ENCODE data around the gene PRKCA.
"Not testable (repeated sequence)": the region's sequence is repeated elsewhere in the genome, so short reads cannot be mapped to it uniquely, and the experiment has no call there.

Gene PRKCA

GRCh38 chr17:66715076-66715675, 412.8 kb downstream of the PRKCA start:
- no peak for DNase-seq (ENCODE audit: low spot score)

- DNase-seq (ENCODE audit: low spot score) = peak; percentile 45
Measured at GRCh38 chr17:66715745-66716156, 413.3 kb downstream of the PRKCA start.

- DNase-seq (ENCODE audit: low spot score) = no peak
Measured at GRCh38 chr17:66716236-66717026, 414.0 kb downstream of the PRKCA start.

- DNase-seq (ENCODE audit: low spot score) = no peak
Measured at GRCh38 chr17:66717641-66718058, 415.2 kb downstream of the PRKCA start.

- no peak for DNase-seq (ENCODE audit: low spot score)
Measured at GRCh38 chr17:66720027-66720426, 417.6 kb downstream of the PRKCA start.

GRCh38 chr17:66720567-66720966, 418.2 kb downstream of the PRKCA start:
- DNase-seq (ENCODE audit: low spot score) = no peak

- no peak for DNase-seq (ENCODE audit: low spot score)
Measured at GRCh38 chr17:66722341-66722740, 419.9 kb downstream of the PRKCA start.

- no peak for DNase-seq (ENCODE audit: low spot score)
Measured at GRCh38 chr17:66724581-66725341, 422.3 kb downstream of the PRKCA start.

- not testable (repeated sequence) for DNase-seq (ENCODE audit: low spot score)
Measured at GRCh38 chr17:66725438-66725837, 423.0 kb downstream of the PRKCA start.

- DNase-seq (ENCODE audit: low spot score) = no peak
Measured at GRCh38 chr17:66725956-66726355, 423.5 kb downstream of the PRKCA start.

GRCh38 chr17:66726371-66726770, 424.0 kb downstream of the PRKCA start:
- DNase-seq (ENCODE audit: low spot score) = no peak

GRCh38 chr17:66726846-66727245, 424.4 kb downstream of the PRKCA start:
- DNase-seq (ENCODE audit: low spot score) = no peak

- DNase-seq (ENCODE audit: low spot score) = peak; percentile 21
Measured at GRCh38 chr17:66727634-66728570, 425.5 kb downstream of the PRKCA start.

- no peak for DNase-seq (ENCODE audit: low spot score)
Measured at GRCh38 chr17:66730461-66730923, 428.1 kb downstream of the PRKCA start.

- DNase-seq (ENCODE audit: low spot score) = no peak
Measured at GRCh38 chr17:66733759-66734158, 431.3 kb downstream of the PRKCA start.

- no peak for DNase-seq (ENCODE audit: low spot score)
Measured at GRCh38 chr17:66734186-66734943, 432.0 kb downstream of the PRKCA start.

GRCh38 chr17:66737524-66737923, 435.1 kb downstream of the PRKCA start:
- DNase-seq (ENCODE audit: low spot score) = no peak

GRCh38 chr17:66738301-66738700, 435.9 kb downstream of the PRKCA start:
- no peak for DNase-seq (ENCODE audit: low spot score)

- DNase-seq (ENCODE audit: low spot score) = no peak
Measured at GRCh38 chr17:66739553-66739952, 437.1 kb downstream of the PRKCA start.

GRCh38 chr17:66740226-66740625, 437.8 kb downstream of the PRKCA start:
- DNase-seq (ENCODE audit: low spot score) = no peak

- no peak for DNase-seq (ENCODE audit: low spot score)
Measured at GRCh38 chr17:66743511-66743910, 441.1 kb downstream of the PRKCA start.
